CD1c-positive myeloid dendritic cell (primary cell): ENCODE data around the gene SLC7A6.

ENCODE experiments used
- DNase-seq: peaks from one replicate; pipeline ENCODE4 v3.0.0-alpha.2; 2016; ENCODE audit errors: extremely low spot score

The SLC7A6 gene

DNA sequence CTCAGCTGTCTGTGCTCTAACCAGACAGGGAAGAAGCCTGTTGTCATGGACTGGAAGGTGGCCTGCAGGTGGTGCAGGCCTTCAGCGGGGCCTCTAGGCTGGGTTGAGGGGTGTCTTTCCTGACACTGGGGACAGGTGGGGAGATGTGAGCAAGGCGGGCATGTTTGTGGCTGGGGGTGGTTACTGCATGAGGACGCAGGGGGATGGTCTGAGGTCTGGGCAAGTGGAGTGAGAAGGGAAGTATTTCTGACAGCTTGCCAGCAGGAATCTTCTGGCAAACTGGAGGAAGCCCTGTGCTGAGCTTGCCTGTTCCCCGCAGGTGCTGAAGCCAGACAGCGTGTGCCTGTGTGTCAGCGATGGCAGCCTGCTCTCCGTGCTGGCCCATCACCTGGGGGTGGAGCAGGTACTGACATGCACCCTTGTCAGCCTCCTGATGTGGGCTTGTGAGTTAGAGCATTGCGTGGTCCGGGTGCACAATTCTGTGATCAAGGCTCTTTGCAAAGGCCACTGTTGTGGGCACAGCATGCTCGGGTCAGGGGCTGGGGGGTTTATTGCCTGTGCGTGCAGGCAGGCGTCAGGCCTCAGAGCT is 82.7 kb downstream of the SLC7A6 start:
- DNase-seq = no peak

DNA sequence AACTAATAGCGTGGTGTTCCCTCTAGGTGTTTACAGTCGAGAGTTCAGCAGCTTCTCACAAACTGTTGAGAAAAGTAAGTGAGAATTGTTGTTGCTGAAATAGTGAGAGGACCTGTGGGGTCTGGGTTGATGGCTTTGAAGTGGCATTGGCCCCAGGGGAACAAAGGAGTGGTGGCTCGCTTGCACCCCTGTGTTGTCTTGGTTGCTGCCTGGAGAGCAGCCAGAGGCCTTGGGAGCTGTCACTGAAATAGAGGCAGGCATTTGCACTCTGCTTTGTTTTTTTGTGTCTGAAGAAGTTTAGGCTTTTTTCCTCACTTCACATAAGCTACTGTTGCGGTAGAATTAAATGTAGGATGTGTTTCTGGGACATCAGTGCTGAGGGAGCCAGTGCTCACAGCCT is 83.3 kb downstream of the SLC7A6 start:
- no peak for DNase-seq

DNA sequence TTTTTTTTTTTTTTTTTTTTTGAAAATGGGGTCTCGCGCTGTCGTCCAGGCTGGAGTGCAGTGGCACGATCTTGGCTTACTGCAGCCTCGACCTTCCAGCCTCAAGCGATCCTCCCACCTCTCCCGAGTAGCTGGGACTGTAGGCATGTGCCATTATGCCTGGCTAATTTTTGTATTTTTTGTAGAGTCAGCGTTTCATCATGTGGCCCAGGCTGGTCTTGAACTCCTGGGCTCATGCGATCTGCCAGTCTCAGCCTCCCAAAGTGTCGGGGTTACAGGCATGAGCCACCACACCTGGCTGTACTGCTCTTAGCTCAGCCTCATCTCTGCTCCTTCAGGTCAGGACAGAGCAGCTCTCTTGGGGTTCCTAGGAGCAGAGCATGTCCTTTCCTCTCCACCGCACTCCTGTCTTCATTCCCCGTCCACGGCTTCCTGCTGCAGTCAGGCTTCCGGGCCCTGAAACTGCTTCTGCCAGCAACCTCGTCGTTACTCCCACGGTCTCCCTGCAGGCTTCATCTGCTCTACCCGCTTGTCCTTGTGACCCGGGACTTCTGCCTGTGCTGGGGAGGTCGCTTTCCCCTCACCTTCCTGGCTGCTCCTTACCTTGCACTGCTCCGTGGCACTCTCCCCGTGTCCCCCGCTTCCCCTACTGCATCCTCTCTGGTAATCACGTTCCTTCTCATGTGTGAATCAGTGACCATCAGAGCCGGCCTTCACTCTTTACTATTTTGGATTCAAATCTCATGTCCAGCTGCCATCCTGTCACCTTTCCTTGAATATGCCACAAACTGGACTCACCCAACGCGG is 84.5 kb downstream of the SLC7A6 start:
- DNase-seq = no peak

DNA sequence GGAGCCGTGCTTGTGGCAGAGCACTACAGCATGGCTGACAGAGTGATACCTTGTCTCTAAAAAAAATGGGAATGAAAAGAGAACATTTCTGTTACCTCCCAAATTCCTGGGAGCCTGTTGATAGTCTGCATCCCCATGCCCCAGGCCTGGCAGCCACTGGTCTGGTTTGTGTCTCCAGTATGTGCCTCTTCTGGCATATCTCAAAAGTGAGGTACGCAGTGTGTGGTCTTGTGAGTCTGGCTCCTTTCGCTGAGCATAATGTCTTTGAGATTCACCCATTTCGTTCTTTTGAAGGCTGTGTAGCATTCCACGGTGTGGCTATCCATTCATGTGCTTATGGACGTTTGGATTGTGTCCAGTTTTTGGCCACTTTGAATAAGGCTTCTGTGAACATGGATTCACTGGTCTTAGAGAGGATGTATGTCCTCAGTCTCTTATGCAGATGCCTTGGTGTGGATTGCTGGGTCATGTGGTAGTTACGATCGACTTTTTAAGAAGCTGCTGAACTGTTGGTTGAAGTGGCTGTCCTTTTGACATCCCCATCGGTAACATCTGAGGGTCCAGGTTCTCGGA is 85.6 kb downstream of the SLC7A6 start:
- no peak for DNase-seq

DNA sequence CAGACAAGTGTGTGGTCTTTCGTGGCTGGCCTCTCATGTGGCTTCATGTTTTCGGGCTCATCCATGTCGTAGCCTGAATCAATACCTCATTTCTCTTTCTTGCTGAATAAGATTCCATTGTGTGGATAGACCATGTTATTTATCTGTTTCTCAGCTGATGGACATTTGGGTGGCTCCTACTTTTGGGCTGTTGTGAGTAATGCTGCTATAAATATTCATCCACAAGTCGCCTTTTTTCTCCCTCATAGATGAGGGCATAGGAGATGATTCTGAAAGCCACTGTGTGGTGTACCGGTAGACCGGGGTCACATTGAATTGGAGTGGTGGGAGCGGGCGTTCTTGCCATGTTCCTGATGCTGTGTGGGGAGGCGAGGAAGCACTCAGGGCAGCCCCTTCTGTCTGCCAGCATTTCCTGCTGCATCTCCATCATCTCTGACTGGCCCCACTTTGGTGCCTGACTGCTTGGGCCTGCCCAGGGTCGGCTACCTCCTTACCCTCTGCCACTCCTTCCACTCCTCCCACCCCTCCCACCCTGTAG is 86.6 kb downstream of the SLC7A6 start:
- DNase-seq = no peak
